Chondrocyte (in vitro differentiated cells): ENCODE data around the gene TGFB2. TPM values are rescaled to one million over a fixed set of nuclear protein-coding genes. Genes with fewer than 3 reads are reported as not detected.
A peak's percentile ranks its signal among the peaks of the same experiment; 100 is the strongest.
"Not testable (repeated sequence)": the region's sequence is repeated elsewhere in the genome, so short reads cannot be mapped to it uniquely, and the experiment has no call there.

ENCODE experiments used
- DNase-seq: peaks from one replicate; pipeline ENCODE4 v3.0.0; 2021; ENCODE audit warnings: mixed read lengths, low spot score
- H3K27ac Mint-ChIP-seq: one replicate; pipeline ENCODE4 v1.8.0; 2021; ENCODE audit warnings: mild to moderate bottlenecking, moderate library complexity, mixed read lengths; ENCODE audit not compliant: unreplicated experiment
- H3K27me3 Mint-ChIP-seq: 2 replicates; pipeline ENCODE4 v1.8.0; 2021; ENCODE audit warnings: low read depth, mixed read lengths
- H3K36me3 Mint-ChIP-seq: 2 replicates; pipeline ENCODE4 v1.8.0; 2021; ENCODE audit warnings: low read depth, mixed read lengths
- H3K4me1 Mint-ChIP-seq: 2 replicates; pipeline ENCODE4 v1.8.0; 2021; ENCODE audit warnings: low read depth, mild to moderate bottlenecking, mixed read lengths
- H3K4me3 Mint-ChIP-seq: one replicate; pipeline ENCODE4 v1.8.0; 2021; ENCODE audit warnings: mild to moderate bottlenecking, moderate library complexity, mixed read lengths; ENCODE audit not compliant: unreplicated experiment
- H3K9me3 Mint-ChIP-seq: 2 replicates; pipeline ENCODE4 v1.8.0; 2021; ENCODE audit warnings: low read depth, mixed read lengths
- total RNA-seq: library from RNA; stranded (reverse); gene quantifications from 3 replicates; pipeline ENCODE4 v1.2.1, GENCODE V29; 2021
- TF ChIP-seq, protein P1 (sequence below): fragments of 200-600 bp; sonication (generic); IDR thresholded peaks from 2 replicates; pipeline ENCODE4 v1.5.0; 2021; ENCODE audit warnings: antibody characterized with exemption, mild to moderate bottlenecking, moderate library complexity

Gene TGFB2
- total RNA-seq, 1 donor from 2014 or later = 226 TPM

DNA sequence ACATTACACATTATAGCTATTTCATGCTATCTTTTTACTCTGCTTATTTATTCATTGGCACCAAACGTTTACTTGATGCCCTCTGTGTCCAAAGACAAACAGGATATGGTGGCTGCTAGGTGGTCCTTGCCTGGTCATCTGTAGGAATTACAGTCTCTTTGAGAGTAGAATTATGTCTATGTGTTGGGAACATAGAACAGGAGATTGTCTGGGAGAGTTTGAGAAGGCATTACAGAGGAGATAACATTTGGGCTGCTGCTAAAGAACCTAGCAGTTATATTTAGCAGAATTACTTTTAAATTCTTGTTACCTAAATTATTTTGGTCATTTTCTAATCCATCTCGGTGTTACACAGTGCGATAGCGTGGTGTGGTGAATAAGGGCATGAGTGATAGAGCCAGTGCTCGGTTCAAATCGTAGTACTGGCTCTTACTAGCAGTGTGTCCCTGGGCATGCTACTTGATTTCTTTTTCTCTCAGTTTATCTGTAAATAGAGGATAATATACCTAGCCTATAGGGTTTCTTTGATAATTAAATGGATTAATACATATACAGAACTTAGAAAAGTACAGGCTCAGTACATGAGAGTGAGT is 39.6 kb upstream of the TGFB2 start:
- peaks cover 6% of the 10 kb centered on the region for H3K36me3 Mint-ChIP-seq
- H3K4me1 Mint-ChIP-seq = peaks cover 22% of the 10 kb centered on the region
- no peaks in the 10 kb centered on the region for H3K27me3 Mint-ChIP-seq
- no peak for DNase-seq
- TF ChIP-seq, protein P1, sequence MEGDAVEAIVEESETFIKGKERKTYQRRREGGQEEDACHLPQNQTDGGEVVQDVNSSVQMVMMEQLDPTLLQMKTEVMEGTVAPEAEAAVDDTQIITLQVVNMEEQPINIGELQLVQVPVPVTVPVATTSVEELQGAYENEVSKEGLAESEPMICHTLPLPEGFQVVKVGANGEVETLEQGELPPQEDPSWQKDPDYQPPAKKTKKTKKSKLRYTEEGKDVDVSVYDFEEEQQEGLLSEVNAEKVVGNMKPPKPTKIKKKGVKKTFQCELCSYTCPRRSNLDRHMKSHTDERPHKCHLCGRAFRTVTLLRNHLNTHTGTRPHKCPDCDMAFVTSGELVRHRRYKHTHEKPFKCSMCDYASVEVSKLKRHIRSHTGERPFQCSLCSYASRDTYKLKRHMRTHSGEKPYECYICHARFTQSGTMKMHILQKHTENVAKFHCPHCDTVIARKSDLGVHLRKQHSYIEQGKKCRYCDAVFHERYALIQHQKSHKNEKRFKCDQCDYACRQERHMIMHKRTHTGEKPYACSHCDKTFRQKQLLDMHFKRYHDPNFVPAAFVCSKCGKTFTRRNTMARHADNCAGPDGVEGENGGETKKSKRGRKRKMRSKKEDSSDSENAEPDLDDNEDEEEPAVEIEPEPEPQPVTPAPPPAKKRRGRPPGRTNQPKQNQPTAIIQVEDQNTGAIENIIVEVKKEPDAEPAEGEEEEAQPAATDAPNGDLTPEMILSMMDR = no peak
- no peak overlapping the region for H3K4me3 Mint-ChIP-seq
- no peaks in the 10 kb centered on the region for H3K9me3 Mint-ChIP-seq
- peak overlapping the region; percentile 2 for H3K27ac Mint-ChIP-seq

GRCh38 chr1:218312509-218312908 is 32.6 kb upstream of the TGFB2 start:
- no peak overlapping the region for H3K4me3 Mint-ChIP-seq
- TF ChIP-seq, protein P1 = no peak
- no peak for DNase-seq
- peaks cover 8% of the 10 kb centered on the region for H3K36me3 Mint-ChIP-seq
- H3K27me3 Mint-ChIP-seq = no peaks in the 10 kb centered on the region
- peaks cover 8% of the 10 kb centered on the region for H3K9me3 Mint-ChIP-seq
- peaks cover 18% of the 10 kb centered on the region for H3K4me1 Mint-ChIP-seq
- H3K27ac Mint-ChIP-seq = no peak overlapping the region

DNA sequence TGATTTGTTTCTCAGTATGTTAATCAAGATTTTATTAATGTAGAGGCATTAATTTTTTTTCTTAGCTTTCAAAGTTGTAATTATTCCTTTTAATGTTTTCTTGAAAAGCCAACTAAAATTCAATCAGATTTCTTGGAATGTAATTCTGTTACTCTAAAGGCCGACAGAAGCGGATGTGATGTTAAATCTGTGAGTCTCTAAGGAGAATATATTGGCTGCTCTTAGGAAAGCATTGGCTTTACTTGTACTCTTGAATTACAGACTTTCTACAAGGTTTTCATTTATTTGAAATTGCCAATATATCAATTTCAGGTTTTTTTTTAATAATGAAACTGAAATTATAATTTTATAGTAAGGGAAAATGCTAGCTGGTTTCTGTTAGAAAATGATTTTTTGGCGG is 30.8 kb upstream of the TGFB2 start:
- TF ChIP-seq, protein P1 = no peak
- Mint-ChIP-seq H3K9me3 (peaks cover 8% of the 10 kb centered on the region), H3K27me3 (no peaks in the 10 kb centered on the region), H3K27ac (no peak overlapping the region), H3K4me1 (peaks cover 11% of the 10 kb centered on the region), H3K36me3 (peaks cover 6% of the 10 kb centered on the region), H3K4me3 (no peak overlapping the region)
- no peak for DNase-seq

DNA sequence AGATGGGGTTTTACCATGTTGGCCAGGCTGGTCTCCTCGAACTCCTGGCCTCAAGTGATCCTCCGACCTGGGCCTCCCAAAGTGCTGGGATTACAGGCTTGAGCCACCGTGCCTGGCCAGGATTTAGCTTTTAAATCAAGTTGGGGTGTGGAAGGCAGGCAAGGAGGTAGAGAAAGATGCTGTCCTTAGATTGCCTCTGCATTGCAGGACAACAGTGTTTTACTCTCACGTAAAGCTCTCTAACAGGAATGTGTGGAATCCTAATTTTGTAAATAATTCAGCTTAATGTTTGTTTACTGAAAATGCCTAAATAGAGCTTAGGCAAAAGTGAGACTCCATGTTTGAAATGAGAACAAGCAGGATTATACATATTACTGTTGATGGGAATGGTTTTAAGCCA is 29.5 kb upstream of the TGFB2 start:
- Mint-ChIP-seq H3K36me3 (peaks cover 6% of the 10 kb centered on the region), H3K4me3 (no peak overlapping the region), H3K4me1 (peaks cover 11% of the 10 kb centered on the region), H3K27me3 (no peaks in the 10 kb centered on the region), H3K27ac (no peak overlapping the region), H3K9me3 (peaks cover 8% of the 10 kb centered on the region)
- TF ChIP-seq, protein P1 = no peak
- no peak for DNase-seq

GRCh38 chr1:218317061-218317460 is 28.1 kb upstream of the TGFB2 start:
- DNase-seq = no peak
- peaks cover 8% of the 10 kb centered on the region for H3K4me1 Mint-ChIP-seq
- H3K4me3 Mint-ChIP-seq = no peak overlapping the region
- H3K9me3 Mint-ChIP-seq = no peaks in the 10 kb centered on the region
- no peaks in the 10 kb centered on the region for H3K36me3 Mint-ChIP-seq
- H3K27me3 Mint-ChIP-seq = no peaks in the 10 kb centered on the region
- TF ChIP-seq, protein P1 = no peak
- no peak overlapping the region for H3K27ac Mint-ChIP-seq

DNA sequence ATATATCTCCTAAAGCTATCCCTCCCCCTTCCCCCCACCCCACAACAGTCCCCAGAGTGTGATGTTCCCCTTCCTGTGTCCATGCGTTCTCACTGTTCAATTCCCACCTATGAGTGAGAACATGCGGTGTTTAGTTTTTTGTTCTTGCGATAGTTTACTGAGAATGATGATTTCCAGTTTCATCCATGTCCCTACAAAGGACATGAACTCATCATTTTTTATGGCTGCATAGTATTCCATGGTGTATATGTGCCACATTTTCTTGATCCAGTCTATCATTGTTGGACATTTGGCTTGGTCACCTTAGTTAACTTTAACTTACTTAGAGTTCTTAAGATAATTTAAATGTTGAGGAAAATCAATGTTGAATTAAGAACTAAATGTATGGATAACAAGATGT is 25.0 kb upstream of the TGFB2 start:
- not testable (repeated sequence) for H3K4me1 Mint-ChIP-seq, H3K27me3 Mint-ChIP-seq, H3K4me3 Mint-ChIP-seq, DNase-seq, H3K9me3 Mint-ChIP-seq, H3K27ac Mint-ChIP-seq
- peaks cover 11% of the 10 kb centered on the region for H3K36me3 Mint-ChIP-seq
